Keratinocyte (primary cell): Measurements from ENCODE around the gene PHF23. TPM values are rescaled to one million over a fixed set of nuclear protein-coding genes. Genes with fewer than 3 reads are reported as not detected.

Experiments used
- DNase-seq: peaks from one replicate; pipeline ENCODE4 v3.0.0-alpha.2; 2011; ENCODE audit warnings: low read depth, missing footprints, low spot score
- FAIRE-seq: peaks from 2 replicates; lab custom pipeline; 2011; peaks lifted over from hg19 to GRCh38; lab: Jason Lieb, UNC
- H2AFZ ChIP-seq: 2 replicates; pipeline ENCODE4 v1.6.0; 2012; ENCODE audit warnings: low read length, control low read depth, inconsistent platforms; ENCODE audit not compliant: control insufficient read depth
- H3K27ac ChIP-seq: 2 replicates; pipeline ENCODE4 v1.5.1; 2011; ENCODE audit warnings: low read length; ENCODE audit not compliant: control insufficient read depth, insufficient read depth
- H3K27me3 ChIP-seq: 3 replicates; pipeline ENCODE4 v1.6.0; 2011; ENCODE audit warnings: low read length; ENCODE audit not compliant: control insufficient read depth, insufficient read depth; ENCODE audit errors: extremely low read depth
- H3K36me3 ChIP-seq, 2 experiments: 2 replicates in 1 of 2; 3 replicates in 1 of 2; pipeline ENCODE4 v1.5.1; 2011; ENCODE audit warnings: low read length in 2 of 2, mild to moderate bottlenecking in 1 of 2; ENCODE audit not compliant: control insufficient read depth in 2 of 2, insufficient read depth in 2 of 2; ENCODE audit errors: extremely low read depth in 1 of 2
- H3K4me1 ChIP-seq: 3 replicates; pipeline ENCODE4 v1.5.1; 2011; ENCODE audit warnings: low read length; ENCODE audit not compliant: control insufficient read depth, insufficient read depth; ENCODE audit errors: extremely low read depth
- H3K4me2 ChIP-seq: 3 replicates; pipeline ENCODE4 v1.6.0; 2011; ENCODE audit warnings: low read depth, low read length; ENCODE audit not compliant: control insufficient read depth, insufficient read depth; ENCODE audit errors: extremely low read depth
- H3K4me3 ChIP-seq, 3 experiments: fragments of 200-600 bp in 1 of 3; sonication (generic) in 1 of 3; 2 replicates in 2 of 3; 3 replicates in 1 of 3; pipeline ENCODE4 v1.5.1; 2011 to 2016; ENCODE audit warnings: low read length in 3 of 3, mild to moderate bottlenecking in 3 of 3, control low read depth in 2 of 3, inconsistent platforms in 1 of 3, low read depth in 1 of 3, mixed read lengths in 1 of 3, mixed run types in 1 of 3, moderate library complexity in 1 of 3; ENCODE audit not compliant: control insufficient read depth in 2 of 3, insufficient read depth in 2 of 3; ENCODE audit errors: extremely low read depth in 1 of 3
- H3K79me2 ChIP-seq: 2 replicates; pipeline ENCODE4 v1.6.0; 2012; ENCODE audit warnings: low read length; ENCODE audit not compliant: control insufficient read depth, insufficient read depth
- H3K9ac ChIP-seq: 3 replicates; pipeline ENCODE4 v1.6.0; 2011; ENCODE audit warnings: low read length; ENCODE audit not compliant: control insufficient read depth, insufficient read depth; ENCODE audit errors: extremely low read depth
- H3K9me1 ChIP-seq: 3 replicates; pipeline ENCODE4 v1.6.0; 2011; ENCODE audit warnings: low read length; ENCODE audit not compliant: control insufficient read depth, insufficient read depth; ENCODE audit errors: extremely low read depth
- H3K9me3 ChIP-seq: 2 replicates; pipeline ENCODE4 v1.5.1; 2012; ENCODE audit warnings: low read depth, low read length; ENCODE audit not compliant: control insufficient read depth
- H4K20me1 ChIP-seq: 3 replicates; pipeline ENCODE4 v1.6.0; 2011; ENCODE audit warnings: low read length; ENCODE audit not compliant: control insufficient read depth, insufficient read depth; ENCODE audit errors: extremely low read depth
- EZH2 ChIP-seq: IDR thresholded peaks from one replicate; pipeline ENCODE4 v1.6.1; 2012; ENCODE audit warnings: inconsistent platforms, mild to moderate bottlenecking, low read length, moderate library complexity
- dilution Hi-C: fragments of 300-500 bp; cut with MboI; formaldehyde crosslinking; loops from one replicate; pipeline ENCODE4 v1.7.0; 2020; ENCODE audit warnings: low sequenced_read_pairs; ENCODE audit not compliant: extremely low pct_ligation_motif_present
- polyA plus RNA-seq, 5 experiments: library from polyadenylated mRNA; depleted of rRNA in 3 of 5; stranded (reverse) in 3 of 5; stranded (forward) in 1 of 5; unstranded in 1 of 5; fragments of >200 nt; gene quantifications; 1 replicate in 1 of 5; 2 replicates in 3 of 5; 3 replicates in 1 of 5; pipeline versions ENCODE4 v1.2.1 to v1.2.3, GENCODE V29; 2011 to 2012; ENCODE audit warnings: missing spikeins in 2 of 5, low read depth in 1 of 5, low replicate concordance in 1 of 5
- TF ChIP-seq, protein P1 (sequence below), 3 experiments: IDR thresholded peaks in 1 of 3; conservative IDR thresholded peaks in 1 of 3; optimal IDR thresholded peaks in 1 of 3; 2 replicates in 2 of 3; 3 replicates in 1 of 3; pipeline versions ENCODE3 to v1.5.1; 2011; ENCODE audit warnings: low read length in 3 of 3, mild to moderate bottlenecking in 3 of 3, moderate library complexity in 2 of 3, control low read depth in 1 of 3, inconsistent platforms in 1 of 3; ENCODE audit not compliant: insufficient read depth in 2 of 3; ENCODE audit errors: extremely low read depth in 1 of 3

Gene PHF23
- polyA plus RNA-seq, 1 donor (not counting 4 experiments of a cell fraction or from before 2014, with no cell fraction given) = 52.8 TPM

DNA sequence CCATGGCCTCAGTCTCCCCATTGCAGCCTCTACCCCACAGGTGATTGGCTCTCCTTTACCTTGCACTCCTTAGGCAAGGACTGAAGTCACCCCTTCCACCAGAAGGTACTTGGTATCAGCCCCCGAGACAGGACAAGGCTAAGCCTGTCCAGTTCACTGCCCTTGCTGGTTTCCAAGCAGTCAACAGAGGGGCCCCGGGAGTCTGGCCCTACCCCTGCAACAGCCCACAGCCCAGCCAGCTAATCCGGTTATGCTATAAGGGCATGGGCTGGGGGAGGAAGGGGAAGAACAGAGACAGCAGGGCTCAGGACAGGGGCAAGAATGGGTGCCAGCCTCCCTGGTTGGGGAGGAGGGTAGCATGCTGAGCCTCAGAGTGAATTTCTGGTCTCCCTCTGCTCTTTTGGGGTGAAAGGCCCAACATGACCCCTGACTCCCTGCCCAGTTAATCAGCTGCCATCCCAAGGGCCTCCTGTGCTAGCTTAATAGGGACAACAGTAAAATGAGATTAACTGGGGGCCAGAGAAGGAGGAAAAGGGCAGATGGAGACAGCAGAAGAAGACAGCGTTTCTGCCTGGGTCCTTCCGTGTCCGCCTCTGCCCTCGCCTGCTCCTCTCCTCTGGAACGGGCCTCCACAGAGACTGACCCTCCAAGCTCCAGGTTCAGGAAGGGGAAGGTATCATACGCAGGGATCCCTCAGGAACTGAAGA is 30.4 kb downstream of the PHF23 start:
- no peak overlapping the region for H3K9ac ChIP-seq
- DNase-seq = no peak
- peaks cover 10% of the 10 kb centered on the region for H3K27me3 ChIP-seq
- no peaks in the 10 kb centered on the region for H3K79me2 ChIP-seq
- TF ChIP-seq, protein P1, sequence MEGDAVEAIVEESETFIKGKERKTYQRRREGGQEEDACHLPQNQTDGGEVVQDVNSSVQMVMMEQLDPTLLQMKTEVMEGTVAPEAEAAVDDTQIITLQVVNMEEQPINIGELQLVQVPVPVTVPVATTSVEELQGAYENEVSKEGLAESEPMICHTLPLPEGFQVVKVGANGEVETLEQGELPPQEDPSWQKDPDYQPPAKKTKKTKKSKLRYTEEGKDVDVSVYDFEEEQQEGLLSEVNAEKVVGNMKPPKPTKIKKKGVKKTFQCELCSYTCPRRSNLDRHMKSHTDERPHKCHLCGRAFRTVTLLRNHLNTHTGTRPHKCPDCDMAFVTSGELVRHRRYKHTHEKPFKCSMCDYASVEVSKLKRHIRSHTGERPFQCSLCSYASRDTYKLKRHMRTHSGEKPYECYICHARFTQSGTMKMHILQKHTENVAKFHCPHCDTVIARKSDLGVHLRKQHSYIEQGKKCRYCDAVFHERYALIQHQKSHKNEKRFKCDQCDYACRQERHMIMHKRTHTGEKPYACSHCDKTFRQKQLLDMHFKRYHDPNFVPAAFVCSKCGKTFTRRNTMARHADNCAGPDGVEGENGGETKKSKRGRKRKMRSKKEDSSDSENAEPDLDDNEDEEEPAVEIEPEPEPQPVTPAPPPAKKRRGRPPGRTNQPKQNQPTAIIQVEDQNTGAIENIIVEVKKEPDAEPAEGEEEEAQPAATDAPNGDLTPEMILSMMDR (optimal IDR thresholded peaks at IDR 0.05 in 1 of 3, IDR thresholded peaks at IDR 0.05 in 1 of 3, conservative IDR thresholded peaks at IDR 0.05 in 1 of 3; ENCODE audit: extremely low read depth in 1 of 3, insufficient read depth in 2 of 3, low read length in 3 of 3) = no peak
- TF ChIP-seq EZH2 = no peak
- FAIRE-seq = no peak
- no peaks in the 10 kb centered on the region for H3K9me3 ChIP-seq
- no peak overlapping the region for H2AFZ ChIP-seq
- H3K4me1 ChIP-seq = peaks cover 5% of the 10 kb centered on the region
- no peak overlapping the region for H3K4me2 ChIP-seq
- peaks cover under 1% of the 10 kb centered on the region for H4K20me1 ChIP-seq
- no peaks in the 10 kb centered on the region for H3K36me3 ChIP-seq
- H3K9me1 ChIP-seq = no peaks in the 10 kb centered on the region
- H3K4me3 ChIP-seq = no peak overlapping the region
- H3K27ac ChIP-seq = no peak overlapping the region
- dilution Hi-C loops = no loop called here

DNA sequence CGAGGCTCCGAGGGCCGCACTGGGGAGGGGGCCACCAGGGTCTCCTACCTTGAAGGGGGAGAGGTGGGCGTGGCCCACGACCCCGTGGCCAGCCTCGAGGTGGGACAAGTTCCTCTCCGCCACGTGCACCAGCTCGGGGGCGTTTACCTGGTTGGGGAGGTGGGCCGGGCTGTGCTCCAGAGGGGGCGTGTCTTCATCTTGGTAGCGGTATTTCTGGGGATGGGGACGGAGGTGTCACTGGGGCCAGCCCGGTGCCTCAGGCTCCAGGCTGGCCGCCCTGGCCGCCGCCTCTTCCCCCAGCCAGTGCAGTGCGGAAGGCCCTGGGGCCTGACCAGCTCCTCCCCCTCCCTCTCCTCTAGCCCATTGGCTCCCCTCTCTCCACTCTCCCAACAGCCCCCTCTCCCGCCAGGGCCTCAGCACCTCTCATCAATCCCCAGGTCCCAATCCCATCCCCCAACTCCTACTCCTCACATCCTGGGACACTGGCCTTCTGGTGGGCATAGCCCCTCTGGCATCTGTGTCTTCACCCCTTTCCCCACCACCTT is 31.2 kb downstream of the PHF23 start:
- no peak for DNase-seq
- Histone ChIP-seq H3K9me1 (no peaks in the 10 kb centered on the region), H2AFZ (no peak overlapping the region), H3K4me3 (no peak overlapping the region), H3K4me2 (no peak overlapping the region), H4K20me1 (no peaks in the 10 kb centered on the region), H3K27ac (no peak overlapping the region), H3K79me2 (no peaks in the 10 kb centered on the region), H3K27me3 (peaks cover 10% of the 10 kb centered on the region), H3K9ac (no peak overlapping the region), H3K4me1 (peaks cover 5% of the 10 kb centered on the region), H3K36me3 (no peaks in the 10 kb centered on the region), H3K9me3 (no peaks in the 10 kb centered on the region)
- dilution Hi-C loops = no loop called here
- FAIRE-seq = no peak
- TF ChIP-seq EZH2 = no peak
- TF ChIP-seq, protein P1 (optimal IDR thresholded peaks at IDR 0.05 in 1 of 3, IDR thresholded peaks at IDR 0.05 in 1 of 3, conservative IDR thresholded peaks at IDR 0.05 in 1 of 3; ENCODE audit: extremely low read depth in 1 of 3, insufficient read depth in 2 of 3, low read length in 3 of 3) = no peak
